Breast epithelium (tissue), 4 donors: ENCODE results near the gene TLCD1. TPM values are rescaled to one million over a fixed set of nuclear protein-coding genes. Genes with fewer than 3 reads are reported as not detected.

Experiments used
- DNase-seq, 2 donors: peaks; one replicate each; pipeline ENCODE4 v3.0.0-alpha.2; 2019; ENCODE audit warnings: low spot score in 2 of 2
- H3K27ac ChIP-seq, 2 donors: fragments of 200-600 bp; sonication (generic) in 1 of 2; one replicate each; pipeline ENCODE4 v1.5.1; 2016 to 2019; ENCODE audit warnings: mild to moderate bottlenecking in 1 of 2
- H3K27me3 ChIP-seq, 2 donors: fragments of 200-600 bp; sonication (generic) in 1 of 2; one replicate each; pipeline versions ENCODE4 v1.5.1 to v1.6.0; 2017 to 2019; ENCODE audit warnings: control low read depth in 1 of 2, mild to moderate bottlenecking in 1 of 2
- H3K36me3 ChIP-seq: fragments of 200-600 bp; one replicate; pipeline ENCODE4 v1.5.1; 2019
- H3K4me1 ChIP-seq, 2 donors: fragments of 200-600 bp; sonication (generic); one replicate each; pipeline ENCODE4 v1.5.1; 2016 to 2019; ENCODE audit warnings: control low read depth in 1 of 2
- H3K4me3 ChIP-seq, 3 donors: fragments of 200-600 bp; sonication (generic); 1 replicate in 2 of 3; 2 replicates in 1 of 3; pipeline ENCODE4 v1.5.1; 2016 to 2019; ENCODE audit warnings: mild to moderate bottlenecking in 3 of 3, moderate library complexity in 2 of 3
- H3K9me3 ChIP-seq, 2 donors: fragments of 200-600 bp; sonication (generic) in 1 of 2; one replicate each; pipeline ENCODE4 v1.5.1; 2016 to 2019; ENCODE audit warnings: control low read depth in 1 of 2
- CTCF ChIP-seq, 3 donors: fragments of 450-650 bp; IDR thresholded peaks; one replicate each; pipeline ENCODE4 v1.5.1; 2016 to 2017; ENCODE audit warnings: antibody characterized with exemption in 3 of 3, mild to moderate bottlenecking in 3 of 3, moderate library complexity in 3 of 3
- POLR2A ChIP-seq: fragments of 450-650 bp; IDR thresholded peaks from one replicate; pipeline ENCODE4 v1.6.1; 2016; ENCODE audit warnings: antibody characterized with exemption, mild to moderate bottlenecking, moderate library complexity
- POLR2AphosphoS5 ChIP-seq, 3 donors: sonication (generic); formaldehyde crosslinking; IDR thresholded peaks; one replicate each; pipeline ENCODE4 v1.6.1; 2017; ENCODE audit warnings: antibody characterized with exemption in 3 of 3
- intact Hi-C: fragments of 100-400 bp; cut with DNase I; formaldehyde crosslinking; loops from one replicate; pipeline ENCODE4 v1.15.1; 2023; ENCODE audit warnings: low total_unique reads
- total RNA-seq, 3 donors: library from RNA; depleted of rRNA; stranded (reverse); fragments of >200 nt; gene quantifications; one replicate each; pipeline ENCODE4 v1.1.0, GENCODE V29; 2016

Gene TLCD1
- total RNA-seq, 3 donors from 2014 or later: 2.4 to 8.3 (median 3.9) TPM

GRCh38 chr17:28702752-28703150 is 23.3 kb downstream of the TLCD1 start:
- Histone ChIP-seq H3K27ac (no peak overlapping the region), H3K36me3 (peaks cover 16% of the 10 kb centered on the region), H3K9me3 (no peaks in the 10 kb centered on the region)

GRCh38 chr17:28702026-28702751 is 23.8 kb downstream of the TLCD1 start:
- TF ChIP-seq CTCF (IDR thresholded peaks at IDR 0.05): no peak
- TF ChIP-seq POLR2AphosphoS5 (IDR thresholded peaks at IDR 0.05): no peak
- no peak for TF ChIP-seq POLR2A
- H3K9me3 ChIP-seq: no peaks in the 10 kb centered on the region
- no peak overlapping the region for H3K27ac ChIP-seq
- peaks cover 19% of the 10 kb centered on the region for H3K36me3 ChIP-seq
- intact Hi-C loops: no loop called here
- H3K27me3 ChIP-seq: no peaks in the 10 kb centered on the region
- no peak for DNase-seq
- H3K4me1 ChIP-seq: no peaks in the 10 kb centered on the region
- H3K4me3 ChIP-seq: no peak overlapping the region

More at GRCh38 chr17:28702752-28703150, 23.3 kb downstream of the TLCD1 start:
- Histone ChIP-seq H3K4me1 (no peaks in the 10 kb centered on the region), H3K4me3 (no peak overlapping the region), H3K27me3 (no peaks in the 10 kb centered on the region)
- DNase-seq: no peak
- TF ChIP-seq CTCF (IDR thresholded peaks at IDR 0.05): no peak
- intact Hi-C loops: no loop called here

- intact Hi-C loops: no loop called here
- no peak for DNase-seq
- Histone ChIP-seq H3K4me3 (no peak overlapping the region), H3K4me1 (no peaks in the 10 kb centered on the region), H3K27ac (no peak overlapping the region), H3K27me3 (no peaks in the 10 kb centered on the region), H3K36me3 (peaks cover 19% of the 10 kb centered on the region), H3K9me3 (no peaks in the 10 kb centered on the region)
- no peak for TF ChIP-seq POLR2AphosphoS5 (IDR thresholded peaks at IDR 0.05)
- no peak for TF ChIP-seq POLR2A
- TF ChIP-seq CTCF (IDR thresholded peaks at IDR 0.05): no peak
These were observed 25.1 kb downstream of the TLCD1 start for GRCh38 chr17:28700830-28701492.

GRCh38 chr17:28700278-28700677 is 25.8 kb downstream of the TLCD1 start:
- Histone ChIP-seq H3K4me1 (no peaks in the 10 kb centered on the region), H3K9me3 (no peaks in the 10 kb centered on the region), H3K4me3 (no peak overlapping the region), H3K27me3 (no peaks in the 10 kb centered on the region), H3K27ac (no peak overlapping the region), H3K36me3 (peaks cover 19% of the 10 kb centered on the region)
- intact Hi-C loops: no loop called here
- no peak for DNase-seq
- no peak for TF ChIP-seq POLR2A
- TF ChIP-seq POLR2AphosphoS5 (IDR thresholded peaks at IDR 0.05): no peak
- TF ChIP-seq CTCF (IDR thresholded peaks at IDR 0.05): no peak

- H3K36me3 ChIP-seq: peaks cover 19% of the 10 kb centered on the region
- H3K4me3 ChIP-seq: no peak overlapping the region
- DNase-seq: no peak
- no peak overlapping the region for H3K27ac ChIP-seq
- H3K27me3 ChIP-seq: no peaks in the 10 kb centered on the region
- H3K4me1 ChIP-seq: no peaks in the 10 kb centered on the region
- intact Hi-C loops: no loop called here
- H3K9me3 ChIP-seq: no peaks in the 10 kb centered on the region
- no peak for TF ChIP-seq POLR2AphosphoS5 (IDR thresholded peaks at IDR 0.05)
- no peak for TF ChIP-seq POLR2A
- TF ChIP-seq CTCF (IDR thresholded peaks at IDR 0.05): no peak
These were observed 27.6 kb downstream of the TLCD1 start for GRCh38 chr17:28698253-28698941.
